GM19395 (cell line): ENCODE results near the gene MUC6.

Experiments used
- ATAC-seq: cut with Tn5 transposase; IDR thresholded peaks from one replicate; pipeline ENCODE4 v1.9.1; 2021; ENCODE audit warnings: mild to moderate bottlenecking, moderate library complexity; ENCODE audit not compliant: unreplicated experiment

Gene MUC6, protein sequence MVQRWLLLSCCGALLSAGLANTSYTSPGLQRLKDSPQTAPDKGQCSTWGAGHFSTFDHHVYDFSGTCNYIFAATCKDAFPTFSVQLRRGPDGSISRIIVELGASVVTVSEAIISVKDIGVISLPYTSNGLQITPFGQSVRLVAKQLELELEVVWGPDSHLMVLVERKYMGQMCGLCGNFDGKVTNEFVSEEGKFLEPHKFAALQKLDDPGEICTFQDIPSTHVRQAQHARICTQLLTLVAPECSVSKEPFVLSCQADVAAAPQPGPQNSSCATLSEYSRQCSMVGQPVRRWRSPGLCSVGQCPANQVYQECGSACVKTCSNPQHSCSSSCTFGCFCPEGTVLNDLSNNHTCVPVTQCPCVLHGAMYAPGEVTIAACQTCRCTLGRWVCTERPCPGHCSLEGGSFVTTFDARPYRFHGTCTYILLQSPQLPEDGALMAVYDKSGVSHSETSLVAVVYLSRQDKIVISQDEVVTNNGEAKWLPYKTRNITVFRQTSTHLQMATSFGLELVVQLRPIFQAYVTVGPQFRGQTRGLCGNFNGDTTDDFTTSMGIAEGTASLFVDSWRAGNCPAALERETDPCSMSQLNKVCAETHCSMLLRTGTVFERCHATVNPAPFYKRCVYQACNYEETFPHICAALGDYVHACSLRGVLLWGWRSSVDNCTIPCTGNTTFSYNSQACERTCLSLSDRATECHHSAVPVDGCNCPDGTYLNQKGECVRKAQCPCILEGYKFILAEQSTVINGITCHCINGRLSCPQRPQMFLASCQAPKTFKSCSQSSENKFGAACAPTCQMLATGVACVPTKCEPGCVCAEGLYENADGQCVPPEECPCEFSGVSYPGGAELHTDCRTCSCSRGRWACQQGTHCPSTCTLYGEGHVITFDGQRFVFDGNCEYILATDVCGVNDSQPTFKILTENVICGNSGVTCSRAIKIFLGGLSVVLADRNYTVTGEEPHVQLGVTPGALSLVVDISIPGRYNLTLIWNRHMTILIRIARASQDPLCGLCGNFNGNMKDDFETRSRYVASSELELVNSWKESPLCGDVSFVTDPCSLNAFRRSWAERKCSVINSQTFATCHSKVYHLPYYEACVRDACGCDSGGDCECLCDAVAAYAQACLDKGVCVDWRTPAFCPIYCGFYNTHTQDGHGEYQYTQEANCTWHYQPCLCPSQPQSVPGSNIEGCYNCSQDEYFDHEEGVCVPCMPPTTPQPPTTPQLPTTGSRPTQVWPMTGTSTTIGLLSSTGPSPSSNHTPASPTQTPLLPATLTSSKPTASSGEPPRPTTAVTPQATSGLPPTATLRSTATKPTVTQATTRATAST (N-terminal part only)

DNA sequence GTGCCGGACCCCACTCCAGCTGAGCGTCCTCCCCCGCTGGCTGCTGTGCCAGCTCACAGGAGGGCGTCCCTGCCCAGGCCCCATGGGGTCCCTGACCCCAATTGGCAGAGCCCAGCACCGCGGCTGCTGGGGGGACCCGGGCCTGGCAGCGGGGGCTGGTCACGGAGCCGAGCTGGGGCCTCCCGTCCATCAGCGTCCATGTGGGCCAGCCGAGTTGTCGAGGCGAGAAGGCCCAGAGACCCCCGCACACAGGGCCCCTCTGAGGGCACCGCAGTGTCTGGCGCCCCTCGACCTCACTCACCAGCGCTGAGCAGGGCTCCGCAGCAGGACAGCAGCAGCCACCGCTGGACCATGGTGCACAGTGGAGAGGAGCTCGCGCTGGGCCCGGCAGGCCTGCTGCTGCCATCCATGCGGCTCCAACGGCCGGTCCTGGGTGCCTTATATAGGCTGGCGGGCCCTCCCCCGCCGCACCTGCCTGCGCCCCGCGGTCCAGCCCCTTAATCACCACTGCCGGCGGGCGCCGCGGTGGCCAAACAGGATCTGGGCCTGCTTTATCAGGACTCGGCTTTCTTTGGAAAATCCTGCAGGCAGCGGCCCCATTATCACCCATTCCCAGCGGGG, at the start of gene MUC6:
Gene MUC6 (minus strand): TSS at position 416 of the 621 bp plus-strand sequence. CDS start 63 bp downstream, at position 353.
- ATAC-seq: no peak

DNA sequence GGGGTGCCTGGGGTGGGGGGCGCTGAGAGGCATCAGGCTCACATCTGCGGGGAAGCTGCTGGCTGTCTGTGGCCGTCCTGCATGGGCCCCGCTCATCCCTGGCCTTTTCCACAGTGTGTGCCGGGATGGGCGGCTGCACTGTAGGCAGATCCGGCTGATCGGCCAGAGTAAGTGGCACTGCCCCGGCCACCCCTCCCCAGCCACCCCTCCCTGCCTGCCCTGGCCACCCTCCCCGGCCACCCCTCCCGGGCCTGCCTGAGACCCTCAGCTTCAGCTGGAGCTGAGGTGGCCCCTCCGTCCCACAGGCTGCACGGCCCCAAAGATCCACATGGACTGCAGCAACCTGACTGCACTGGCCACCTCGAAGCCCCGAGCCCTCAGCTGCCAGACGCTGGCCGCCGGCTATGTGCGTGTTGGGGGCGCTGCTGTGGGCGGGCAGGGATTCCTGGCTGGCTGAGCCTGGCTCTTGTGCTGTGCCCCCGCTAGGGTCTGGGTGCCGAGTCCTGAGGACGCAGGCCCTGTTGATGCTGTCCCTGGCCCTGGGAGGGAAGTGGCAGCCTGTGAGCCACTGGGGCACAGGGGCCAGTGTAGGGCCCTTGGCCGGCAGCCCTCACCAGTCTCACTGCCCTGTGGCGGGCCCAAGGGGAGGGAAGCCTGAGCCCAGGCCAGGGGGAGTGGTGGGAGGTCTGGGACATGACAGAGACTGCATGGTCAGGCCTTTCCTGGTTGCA, 49.1 kb upstream of the MUC6 start:
- ATAC-seq: no peak

DNA sequence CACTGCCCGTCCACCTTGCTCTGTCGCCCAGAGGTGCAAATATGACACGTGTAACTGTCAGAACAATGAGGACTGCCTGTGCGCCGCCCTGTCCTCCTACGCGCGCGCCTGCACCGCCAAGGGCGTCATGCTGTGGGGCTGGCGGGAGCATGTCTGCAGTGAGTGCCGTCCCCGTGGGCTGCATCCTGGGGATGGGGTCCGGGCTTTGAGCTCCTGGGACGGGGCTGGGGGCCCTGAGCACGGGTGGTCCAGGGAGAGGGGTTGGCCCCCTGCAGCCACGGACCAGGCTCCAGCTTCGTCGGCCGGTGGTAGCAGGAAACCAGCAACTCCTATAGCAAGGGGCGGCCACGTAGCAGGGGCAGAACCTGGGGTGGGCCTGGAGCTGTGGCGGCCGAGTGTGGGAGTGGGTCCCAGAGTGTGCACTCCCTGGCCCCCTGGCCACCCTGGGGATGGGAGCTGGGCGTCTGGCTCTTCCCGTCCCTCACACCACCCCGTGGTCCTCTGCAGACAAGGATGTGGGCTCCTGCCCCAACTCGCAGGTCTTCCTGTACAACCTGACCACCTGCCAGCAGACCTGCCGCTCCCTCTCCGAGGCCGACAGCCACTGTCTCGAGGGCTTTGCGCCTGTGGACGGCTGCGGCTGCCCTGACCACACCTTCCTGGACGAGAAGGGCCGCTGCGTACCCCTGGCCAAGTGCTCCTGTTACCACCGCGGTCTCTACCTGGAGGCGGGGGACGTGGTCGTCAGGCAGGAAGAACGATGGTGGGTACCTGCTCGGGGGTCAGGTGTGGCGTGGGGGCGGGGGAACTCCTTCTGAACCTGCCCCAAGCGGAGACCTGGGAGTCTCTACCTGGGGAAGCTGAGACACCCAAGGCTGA, 48.3 kb upstream of the MUC6 start:
- ATAC-seq: no peak

DNA sequence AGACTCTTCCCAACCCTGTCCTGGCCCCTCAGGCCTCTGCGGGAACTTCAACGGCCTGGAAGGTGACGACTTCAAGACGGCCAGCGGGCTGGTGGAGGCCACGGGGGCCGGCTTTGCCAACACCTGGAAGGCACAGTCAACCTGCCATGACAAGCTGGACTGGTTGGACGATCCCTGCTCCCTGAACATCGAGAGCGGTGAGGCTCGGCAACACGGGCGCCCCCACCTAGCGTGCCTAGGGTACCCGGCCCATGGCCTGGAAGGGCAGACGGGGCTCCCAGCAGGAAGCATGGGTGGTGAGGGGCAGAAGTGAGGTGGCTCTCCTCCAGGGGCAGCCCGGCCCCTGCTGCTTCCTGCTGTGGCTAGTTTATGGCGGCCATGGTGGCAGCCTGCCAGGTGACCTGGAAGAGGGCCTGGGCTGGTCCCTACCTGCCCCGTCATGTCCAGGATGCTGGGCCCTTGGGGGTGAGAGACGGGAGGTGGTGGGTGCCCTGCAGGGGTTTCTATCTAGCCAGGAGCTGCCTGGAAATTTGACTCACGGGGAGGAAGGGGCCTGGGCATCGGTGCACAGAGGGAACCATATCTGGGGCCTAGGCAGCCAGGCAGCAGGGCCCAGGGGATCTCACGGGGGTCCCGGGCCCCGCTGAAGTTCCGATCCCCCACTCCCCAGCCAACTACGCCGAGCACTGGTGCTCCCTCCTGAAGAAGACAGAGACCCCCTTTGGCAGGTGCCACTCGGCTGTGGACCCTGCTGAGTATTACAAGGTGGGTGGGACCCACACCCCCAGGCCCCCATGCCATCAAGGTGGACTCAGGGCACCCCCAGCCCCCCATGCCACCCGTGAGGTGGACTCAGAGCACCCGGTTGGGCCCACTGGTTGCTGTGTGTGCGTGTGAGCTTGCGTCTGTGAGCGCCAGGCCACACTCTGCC, 47.4 kb upstream of the MUC6 start:
- no peak for ATAC-seq

DNA sequence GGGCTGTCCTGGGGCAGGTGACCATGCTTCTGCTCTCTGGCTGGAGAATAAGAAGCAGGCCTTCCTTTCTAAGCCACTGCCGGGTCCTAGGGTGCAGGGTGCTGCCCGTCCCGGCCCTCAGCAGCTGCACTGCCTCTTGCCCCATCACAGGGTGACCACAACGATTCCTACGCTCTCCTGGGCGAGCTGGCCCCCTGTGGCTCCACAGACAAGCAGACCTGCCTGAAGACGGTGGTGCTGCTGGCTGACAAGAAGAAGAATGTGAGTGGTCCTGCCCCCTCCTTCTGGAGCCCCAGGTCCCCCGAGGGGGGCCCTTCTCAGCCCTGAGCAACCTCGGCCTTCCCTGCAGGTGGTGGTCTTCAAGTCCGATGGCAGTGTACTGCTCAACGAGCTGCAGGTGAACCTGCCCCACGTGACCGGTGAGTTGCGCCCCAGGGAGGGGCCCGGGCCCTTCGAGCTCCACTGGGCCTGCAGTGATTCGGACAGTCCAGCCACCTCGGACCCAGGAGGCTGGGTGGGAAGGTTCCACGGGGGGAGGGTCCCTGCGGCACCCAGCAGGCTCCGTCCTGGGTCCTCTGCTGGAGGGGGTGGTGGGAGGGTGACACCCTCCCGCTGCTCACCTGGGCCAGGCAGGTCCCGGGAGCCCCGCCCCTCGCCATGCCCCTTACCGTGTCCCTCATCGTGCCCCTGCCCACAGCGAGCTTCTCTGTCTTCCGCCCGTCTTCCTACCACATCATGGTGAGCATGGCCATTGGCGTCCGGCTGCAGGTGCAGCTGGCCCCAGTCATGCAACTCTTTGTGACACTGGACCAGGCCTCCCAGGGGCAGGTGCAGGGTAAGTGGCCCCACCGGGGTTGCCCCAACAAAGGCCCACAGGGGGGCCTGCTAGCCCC, 46.5 kb upstream of the MUC6 start:
- no peak for ATAC-seq

DNA sequence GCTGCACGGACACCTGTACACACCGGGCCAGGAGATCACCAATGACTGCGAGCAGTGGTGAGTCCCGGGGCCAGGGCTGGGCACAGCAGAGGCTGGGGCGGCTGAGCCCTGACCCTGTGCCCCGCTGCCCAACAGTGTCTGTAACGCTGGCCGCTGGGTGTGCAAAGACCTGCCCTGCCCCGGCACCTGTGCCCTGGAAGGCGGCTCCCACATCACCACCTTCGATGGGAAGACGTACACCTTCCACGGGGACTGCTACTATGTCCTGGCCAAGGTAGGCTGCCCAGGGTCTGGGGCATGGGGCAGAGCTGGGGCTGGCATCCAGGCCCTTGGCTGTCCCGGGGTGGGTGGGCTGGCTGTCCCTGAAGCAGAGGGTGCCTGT, 45.8 kb upstream of the MUC6 start:
- ATAC-seq: no peak

DNA sequence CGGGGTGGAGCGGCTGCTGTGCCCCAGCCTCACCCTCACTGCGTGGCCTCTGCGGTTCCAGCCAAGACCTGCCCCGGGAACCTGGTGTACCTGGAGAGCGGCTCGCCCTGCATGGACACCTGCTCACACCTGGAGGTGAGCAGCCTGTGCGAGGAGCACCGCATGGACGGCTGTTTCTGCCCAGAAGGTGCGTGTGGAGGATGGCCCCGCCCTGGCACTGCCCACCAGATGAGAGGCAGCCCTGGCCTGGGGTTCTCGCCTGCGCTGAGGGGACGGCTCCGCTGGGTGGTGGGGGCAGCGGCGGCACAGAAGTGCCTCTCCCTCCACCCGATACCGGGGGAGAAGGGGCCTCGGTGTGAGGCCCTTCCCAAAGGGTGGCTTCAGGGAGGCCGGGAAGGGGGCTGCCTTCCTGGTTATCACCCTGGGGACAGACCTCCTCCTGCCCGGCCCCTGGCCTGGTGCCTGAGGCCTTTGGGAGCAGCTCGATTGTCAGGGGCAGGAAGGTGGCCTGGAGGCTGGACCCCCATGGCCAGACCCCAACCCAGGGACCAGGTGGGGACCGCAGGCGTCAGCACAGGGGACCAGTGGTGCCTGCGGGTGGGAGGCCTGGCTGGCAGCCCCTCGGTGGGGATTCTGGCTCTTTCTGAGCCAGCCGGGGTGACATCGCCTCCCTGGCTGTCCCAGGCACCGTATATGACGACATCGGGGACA, 45.2 kb upstream of the MUC6 start:
- no peak for ATAC-seq

DNA sequence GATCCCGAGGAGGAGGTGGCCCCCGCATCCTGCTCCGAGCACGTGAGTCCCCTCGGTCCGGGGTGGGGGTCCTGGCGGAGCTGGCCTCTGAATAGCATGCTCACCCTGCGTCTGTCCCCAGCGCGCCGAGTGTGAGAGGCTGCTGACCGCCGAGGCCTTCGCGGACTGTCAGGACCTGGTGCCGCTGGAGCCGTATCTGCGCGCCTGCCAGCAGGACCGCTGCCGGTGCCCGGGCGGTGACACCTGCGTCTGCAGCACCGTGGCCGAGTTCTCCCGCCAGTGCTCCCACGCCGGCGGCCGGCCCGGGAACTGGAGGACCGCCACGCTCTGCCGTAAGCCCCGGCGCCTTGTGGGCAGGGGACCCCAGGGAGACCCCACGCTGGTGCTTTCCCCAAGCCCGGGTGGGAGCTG, 41.7 kb upstream of the MUC6 start:
- no peak for ATAC-seq

DNA sequence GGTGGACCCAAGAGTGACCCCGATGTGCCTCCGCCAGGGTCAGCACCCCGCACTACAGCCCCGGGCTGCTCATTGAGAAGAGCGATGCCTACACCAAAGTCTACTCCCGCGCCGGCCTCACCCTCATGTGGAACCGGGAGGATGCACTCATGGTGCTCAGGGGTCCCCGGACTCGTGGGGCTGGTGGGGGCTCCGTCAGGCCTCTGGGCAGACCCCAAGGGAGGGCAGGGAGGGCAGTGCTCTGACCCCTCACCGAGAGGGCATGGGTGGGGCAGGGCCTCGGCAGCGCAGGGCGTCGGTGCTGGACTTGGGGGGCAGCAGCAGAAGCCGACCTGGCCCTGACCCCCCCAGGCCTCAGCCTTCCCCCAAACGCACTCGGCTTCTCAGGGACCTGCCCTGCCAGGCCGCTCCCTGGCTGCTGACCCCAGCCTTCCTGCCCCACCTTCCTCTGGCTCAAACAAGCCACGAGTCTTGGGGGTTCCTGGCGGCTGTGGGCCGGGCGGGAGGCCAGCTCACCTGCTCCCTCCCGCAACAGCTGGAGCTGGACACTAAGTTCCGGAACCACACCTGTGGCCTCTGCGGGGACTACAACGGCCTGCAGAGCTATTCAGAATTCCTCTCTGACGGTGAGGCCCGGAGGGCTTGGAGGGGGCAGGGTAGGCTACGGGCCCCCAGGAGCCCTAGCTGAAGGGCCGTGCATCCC, 41.0 kb upstream of the MUC6 start:
- no peak for ATAC-seq

DNA sequence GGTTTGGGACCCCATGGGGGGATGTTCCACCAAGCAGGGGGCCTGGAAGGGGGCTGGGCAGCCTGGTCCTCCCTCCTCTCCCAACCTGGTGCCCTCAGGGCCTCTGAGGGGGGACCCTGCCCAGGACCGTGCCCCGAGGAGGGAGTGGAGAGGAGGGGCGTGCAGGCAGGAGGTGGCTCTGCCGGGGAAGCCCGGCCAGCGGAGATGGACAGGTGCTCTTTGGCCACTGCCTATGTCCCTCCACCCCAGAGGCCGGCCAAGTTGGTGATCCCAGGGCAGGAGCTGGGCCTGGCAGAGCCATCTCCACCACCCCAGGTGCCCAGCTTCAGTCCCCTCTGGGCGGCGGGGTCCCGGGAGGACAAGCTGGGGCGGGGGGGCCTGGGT, 40.5 kb upstream of the MUC6 start:
- ATAC-seq: no peak

DNA sequence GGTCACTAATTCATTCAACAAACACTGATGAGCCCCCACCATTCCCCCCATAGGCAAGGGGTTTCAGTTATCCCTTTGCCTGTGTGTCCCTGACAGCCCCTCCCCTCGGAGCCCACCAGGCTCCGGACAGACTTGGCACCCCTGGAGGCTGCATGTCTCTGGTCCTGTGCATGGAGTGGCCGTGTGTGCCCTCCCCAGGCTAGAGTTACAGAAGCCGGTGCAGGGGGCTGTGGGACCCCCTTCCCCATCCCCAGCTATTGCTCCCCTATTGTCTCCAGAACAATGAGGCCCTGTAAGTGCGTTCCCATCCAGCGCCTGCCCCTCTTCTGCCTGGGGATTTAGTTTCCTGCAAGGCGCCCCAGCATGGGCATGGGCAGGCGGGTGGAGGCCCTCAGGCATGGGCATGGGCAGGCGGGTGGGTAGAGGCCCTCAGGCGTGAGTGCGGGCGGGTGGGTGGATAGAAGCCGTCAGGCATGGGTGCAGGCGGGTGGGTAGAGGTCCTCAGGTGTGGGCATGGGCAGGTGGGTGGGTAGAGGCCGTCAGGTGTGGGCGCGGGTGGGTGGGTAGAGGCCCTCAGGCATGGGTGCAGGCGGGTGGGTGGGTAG, 39.6 kb upstream of the MUC6 start:
- ATAC-seq: no peak

DNA sequence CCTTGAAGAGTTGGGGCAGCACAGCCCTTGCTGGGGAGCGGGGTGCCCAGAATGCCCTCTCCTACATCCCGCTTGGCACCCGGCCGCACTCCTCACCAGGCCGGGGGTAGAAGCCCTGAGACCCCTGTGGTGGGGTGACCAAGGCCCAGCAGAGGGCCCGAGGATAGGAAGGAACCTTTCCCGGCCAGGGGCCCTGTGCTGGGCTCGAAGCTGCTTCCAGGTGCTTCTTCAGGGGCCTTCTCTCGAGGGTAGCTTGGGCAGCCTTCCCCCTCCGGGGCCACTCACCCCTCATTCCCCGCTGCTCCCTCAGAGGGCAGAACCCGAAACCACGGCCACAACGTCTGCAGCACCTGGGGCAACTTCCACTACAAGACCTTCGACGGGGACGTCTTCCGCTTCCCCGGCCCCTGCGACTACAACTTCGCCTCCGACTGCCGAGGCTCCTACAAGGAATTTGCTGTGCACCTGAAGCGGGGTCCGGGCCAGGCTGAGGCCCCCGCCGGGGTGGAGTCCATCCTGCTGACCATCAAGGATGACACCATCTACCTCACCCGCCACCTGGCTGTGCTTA, 38.9 kb upstream of the MUC6 start:
- no peak for ATAC-seq

DNA sequence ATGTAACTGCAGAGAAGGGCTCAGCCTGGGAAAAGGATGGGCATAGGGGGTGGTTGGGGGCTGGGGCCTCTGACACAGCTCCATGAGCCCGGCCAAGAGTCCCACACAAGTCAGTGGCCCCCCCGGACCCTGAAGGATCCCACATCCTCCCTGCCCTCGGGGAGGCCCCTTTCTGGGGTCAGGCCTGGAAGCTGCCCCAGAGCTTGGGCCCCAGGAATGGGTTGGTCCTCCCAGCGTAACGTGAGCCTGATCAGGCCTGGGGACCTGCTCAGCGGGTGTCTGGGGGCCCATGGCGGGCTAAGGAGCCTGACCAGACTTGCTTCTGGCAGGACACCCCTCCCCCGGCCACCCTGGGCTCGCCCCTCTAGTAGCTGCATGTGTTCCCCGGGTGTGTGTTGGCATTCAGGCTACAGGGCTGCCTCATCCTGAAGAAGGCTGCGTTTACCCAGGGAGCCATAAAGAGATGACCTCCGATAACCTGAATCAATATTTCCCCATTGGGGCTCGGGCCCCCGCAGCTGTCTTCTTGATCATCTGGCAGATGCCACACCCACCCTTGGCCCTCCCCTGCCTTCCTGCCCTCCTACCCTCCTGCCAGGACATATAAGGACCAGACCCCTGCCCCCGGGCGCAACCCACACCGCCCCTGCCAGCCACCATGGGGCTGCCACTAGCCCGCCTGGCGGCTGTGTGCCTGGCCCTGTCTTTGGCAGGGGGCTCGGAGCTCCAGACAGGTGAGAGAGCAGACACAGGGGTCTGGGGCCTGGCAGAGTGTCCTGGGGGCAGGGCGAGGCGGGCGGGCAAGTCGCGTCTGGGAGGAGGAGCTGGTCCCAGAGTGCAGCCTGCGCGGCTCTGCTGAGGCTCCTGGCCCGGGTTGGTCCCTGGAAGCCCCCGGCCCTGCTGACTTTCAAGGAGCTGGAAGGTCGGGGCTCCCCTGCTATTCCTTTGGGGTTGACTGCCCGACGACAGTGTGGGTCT, 38.0 kb upstream of the MUC6 start, which contains the start of gene MUC2:
Gene MUC2 (plus strand): TSS at position 631 of the 978 bp plus-strand sequence.
- ATAC-seq: no peak

DNA sequence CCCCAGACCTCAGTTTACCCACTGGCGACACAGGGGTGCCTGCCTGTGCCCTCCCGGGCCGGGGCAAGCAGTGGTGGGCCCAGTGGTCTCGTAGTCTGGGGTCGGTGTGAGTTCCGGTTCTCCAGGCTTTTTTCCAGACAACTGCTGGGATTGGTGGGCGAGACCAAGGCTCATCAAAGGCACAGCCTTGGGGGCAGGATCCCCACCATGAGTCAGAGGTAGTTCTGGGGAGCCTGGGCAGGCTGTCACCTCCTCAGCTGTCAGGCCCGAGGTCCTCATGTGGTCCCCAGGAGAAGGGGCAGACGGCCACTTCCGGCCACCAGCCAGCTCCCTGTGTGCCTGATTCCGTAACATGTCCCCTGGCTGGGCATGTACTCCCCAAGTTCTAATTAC, 37.3 kb upstream of the MUC6 start:
- no peak for ATAC-seq
